Activated CD8-positive, alpha-beta memory T cell treated with anti-CD3 and anti-CD28 coated beads, Interleukin-2, amount 50 U/mL, for 4 hours (primary cell): Measurements from ENCODE around the gene ATG7.

ENCODE experiments used
- DNase-seq: peaks from one replicate; pipeline ENCODE4 v3.0.0-alpha.2; 2020

Gene ATG7

GRCh38 chr3:11271986-11272904, at the start of gene ATG7:
ATG7 (plus strand) TSS chr3:11272397; CDS start chr3:11298696, 26,299 bp downstream.
- peak; percentile 97 for DNase-seq

GRCh38 chr3:11224010-11224409, 48.2 kb upstream of the ATG7 start:
- no peak for DNase-seq

GRCh38 chr3:11224870-11225229, 47.3 kb upstream of the ATG7 start:
- DNase-seq, result no peak

- no peak for DNase-seq
These were observed 46.2 kb upstream of the ATG7 start for GRCh38 chr3:11226042-11226370.

GRCh38 chr3:11228041-11228440, 44.2 kb upstream of the ATG7 start:
- DNase-seq, result no peak

- DNase-seq, result no peak
These were observed 42.1 kb upstream of the ATG7 start for GRCh38 chr3:11230125-11230524.

- no peak for DNase-seq
These were observed 41.4 kb upstream of the ATG7 start for GRCh38 chr3:11230832-11231231.

GRCh38 chr3:11235385-11235784, 36.8 kb upstream of the ATG7 start:
- no peak for DNase-seq

- peak; percentile 84 for DNase-seq
These were observed 35.4 kb upstream of the ATG7 start for GRCh38 chr3:11236588-11237461.

GRCh38 chr3:11238060-11238459, 34.1 kb upstream of the ATG7 start:
- no peak for DNase-seq

GRCh38 chr3:11238880-11239279, 33.3 kb upstream of the ATG7 start:
- no peak for DNase-seq

- no peak for DNase-seq
These were observed 32.4 kb upstream of the ATG7 start for GRCh38 chr3:11239796-11240195.

GRCh38 chr3:11240496-11240895, 31.7 kb upstream of the ATG7 start:
- no peak for DNase-seq

- no peak for DNase-seq
These were observed 28.0 kb upstream of the ATG7 start for GRCh38 chr3:11244121-11244677.

GRCh38 chr3:11245276-11245675, 26.9 kb upstream of the ATG7 start:
- no peak for DNase-seq

- no peak for DNase-seq
These were observed 26.2 kb upstream of the ATG7 start for GRCh38 chr3:11245827-11246662.

GRCh38 chr3:11246663-11246970, 25.6 kb upstream of the ATG7 start:
- DNase-seq, result no peak

GRCh38 chr3:11247362-11247761, 24.8 kb upstream of the ATG7 start:
- DNase-seq, result no peak

- no peak for DNase-seq
These were observed 23.6 kb upstream of the ATG7 start for GRCh38 chr3:11248596-11248995.

- no peak for DNase-seq
These were observed 21.0 kb upstream of the ATG7 start for GRCh38 chr3:11250902-11251806.

GRCh38 chr3:11251807-11252176, 20.4 kb upstream of the ATG7 start:
- no peak for DNase-seq

- DNase-seq, result no peak
These were observed 17.3 kb upstream of the ATG7 start for GRCh38 chr3:11254876-11255275.
